ENCODE results near the gene DTD1. TPM values are rescaled to one million over a fixed set of nuclear protein-coding genes. Genes with fewer than 3 reads are reported as not detected.
A peak's percentile ranks its signal among the peaks of the same experiment; 100 is the strongest.

The DTD1 gene
- total and polyA plus RNA-seq, 2 of the 13 experiments (the other 11 are each of a cell fraction or from before 2014, with no cell fraction given), result 41.2 to 79.3 TPM

DNA sequence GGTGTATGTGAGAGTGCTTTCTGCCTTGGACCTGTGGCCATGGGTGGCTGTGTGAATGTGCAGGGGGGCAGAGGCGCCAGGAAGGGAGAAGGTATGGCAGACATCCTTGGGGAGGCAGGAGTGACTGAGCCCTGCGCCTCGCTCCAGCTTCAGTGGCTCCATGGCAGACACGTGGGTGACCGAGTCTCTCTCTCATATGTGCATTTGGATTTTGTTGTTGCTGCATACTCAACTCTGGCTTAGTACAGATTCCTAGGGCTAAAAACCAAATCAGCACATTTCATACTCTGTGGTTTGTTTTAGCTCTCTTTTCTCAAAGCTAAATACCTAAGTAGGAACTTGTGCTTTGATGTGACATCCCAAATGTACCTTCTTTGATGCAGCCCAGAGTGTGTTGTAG, 97.6 kb downstream of the DTD1 start:
- TF ChIP-seq, protein P1, sequence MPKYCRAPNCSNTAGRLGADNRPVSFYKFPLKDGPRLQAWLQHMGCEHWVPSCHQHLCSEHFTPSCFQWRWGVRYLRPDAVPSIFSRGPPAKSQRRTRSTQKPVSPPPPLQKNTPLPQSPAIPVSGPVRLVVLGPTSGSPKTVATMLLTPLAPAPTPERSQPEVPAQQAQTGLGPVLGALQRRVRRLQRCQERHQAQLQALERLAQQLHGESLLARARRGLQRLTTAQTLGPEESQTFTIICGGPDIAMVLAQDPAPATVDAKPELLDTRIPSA (CRISPR knock-in tag; IDR thresholded peaks at IDR 0.05; ENCODE audit: borderline replicate concordance), result 0 out of 2 replicates have a peak, but pooled peaks have one; percentile 42
- TF ChIP-seq, protein P2, sequence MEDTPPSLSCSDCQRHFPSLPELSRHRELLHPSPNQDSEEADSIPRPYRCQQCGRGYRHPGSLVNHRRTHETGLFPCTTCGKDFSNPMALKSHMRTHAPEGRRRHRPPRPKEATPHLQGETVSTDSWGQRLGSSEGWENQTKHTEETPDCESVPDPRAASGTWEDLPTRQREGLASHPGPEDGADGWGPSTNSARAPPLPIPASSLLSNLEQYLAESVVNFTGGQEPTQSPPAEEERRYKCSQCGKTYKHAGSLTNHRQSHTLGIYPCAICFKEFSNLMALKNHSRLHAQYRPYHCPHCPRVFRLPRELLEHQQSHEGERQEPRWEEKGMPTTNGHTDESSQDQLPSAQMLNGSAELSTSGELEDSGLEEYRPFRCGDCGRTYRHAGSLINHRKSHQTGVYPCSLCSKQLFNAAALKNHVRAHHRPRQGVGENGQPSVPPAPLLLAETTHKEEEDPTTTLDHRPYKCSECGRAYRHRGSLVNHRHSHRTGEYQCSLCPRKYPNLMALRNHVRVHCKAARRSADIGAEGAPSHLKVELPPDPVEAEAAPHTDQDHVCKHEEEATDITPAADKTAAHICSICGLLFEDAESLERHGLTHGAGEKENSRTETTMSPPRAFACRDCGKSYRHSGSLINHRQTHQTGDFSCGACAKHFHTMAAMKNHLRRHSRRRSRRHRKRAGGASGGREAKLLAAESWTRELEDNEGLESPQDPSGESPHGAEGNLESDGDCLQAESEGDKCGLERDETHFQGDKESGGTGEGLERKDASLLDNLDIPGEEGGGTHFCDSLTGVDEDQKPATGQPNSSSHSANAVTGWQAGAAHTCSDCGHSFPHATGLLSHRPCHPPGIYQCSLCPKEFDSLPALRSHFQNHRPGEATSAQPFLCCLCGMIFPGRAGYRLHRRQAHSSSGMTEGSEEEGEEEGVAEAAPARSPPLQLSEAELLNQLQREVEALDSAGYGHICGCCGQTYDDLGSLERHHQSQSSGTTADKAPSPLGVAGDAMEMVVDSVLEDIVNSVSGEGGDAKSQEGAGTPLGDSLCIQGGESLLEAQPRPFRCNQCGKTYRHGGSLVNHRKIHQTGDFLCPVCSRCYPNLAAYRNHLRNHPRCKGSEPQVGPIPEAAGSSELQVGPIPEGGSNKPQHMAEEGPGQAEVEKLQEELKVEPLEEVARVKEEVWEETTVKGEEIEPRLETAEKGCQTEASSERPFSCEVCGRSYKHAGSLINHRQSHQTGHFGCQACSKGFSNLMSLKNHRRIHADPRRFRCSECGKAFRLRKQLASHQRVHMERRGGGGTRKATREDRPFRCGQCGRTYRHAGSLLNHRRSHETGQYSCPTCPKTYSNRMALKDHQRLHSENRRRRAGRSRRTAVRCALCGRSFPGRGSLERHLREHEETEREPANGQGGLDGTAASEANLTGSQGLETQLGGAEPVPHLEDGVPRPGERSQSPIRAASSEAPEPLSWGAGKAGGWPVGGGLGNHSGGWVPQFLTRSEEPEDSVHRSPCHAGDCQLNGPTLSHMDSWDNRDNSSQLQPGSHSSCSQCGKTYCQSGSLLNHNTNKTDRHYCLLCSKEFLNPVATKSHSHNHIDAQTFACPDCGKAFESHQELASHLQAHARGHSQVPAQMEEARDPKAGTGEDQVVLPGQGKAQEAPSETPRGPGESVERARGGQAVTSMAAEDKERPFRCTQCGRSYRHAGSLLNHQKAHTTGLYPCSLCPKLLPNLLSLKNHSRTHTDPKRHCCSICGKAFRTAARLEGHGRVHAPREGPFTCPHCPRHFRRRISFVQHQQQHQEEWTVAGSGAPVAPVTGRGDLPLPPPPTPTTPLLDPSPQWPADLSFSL (CRISPR knock-in tag; IDR thresholded peaks at IDR 0.05), result no peak
- 0 out of 2 replicates have a peak, but pooled peaks have one; percentile 9 for TF ChIP-seq PHF8 (CRISPR knock-in tag; IDR thresholded peaks at IDR 0.05)
- 100% methylated on average over 5 of the region's 5 CpGs for WGBS (ENCODE audit: low lambda C conversion rate)
- Histone ChIP-seq H3K9ac (ENCODE audit: insufficient read depth, low read depth, low read length) (no peak overlapping the region), H3K27ac (ENCODE audit: extremely low read length, insufficient read depth, low read length) (no peak overlapping the region), H3K27me3 (ENCODE audit: control insufficient read depth in 1 of 2, insufficient read depth in 2 of 2, low read length in 2 of 2) (no peaks in the 10 kb centered on the region), H3K79me2 (ENCODE audit: insufficient read depth, low read length) (no peaks in the 10 kb centered on the region), H3K4me2 (ENCODE audit: low read depth, low read length) (no peak overlapping the region), H3K4me1 (ENCODE audit: insufficient read depth, low read length) (peaks cover 14% of the 10 kb centered on the region), H3K4me3 (replicated peaks in 1 of 3; ENCODE audit: insufficient read depth in 1 of 3, low read depth in 2 of 3, low read length in 3 of 3) (no peak overlapping the region), H4K20me1 (ENCODE audit: insufficient read depth, low read length) (no peaks in the 10 kb centered on the region), H3K36me3 (replicated peaks in 1 of 2; ENCODE audit: control insufficient read depth in 1 of 2, insufficient read depth in 2 of 2, low read length in 2 of 2) (no peaks in the 10 kb centered on the region), H2AFZ (ENCODE audit: low read length) (no peak overlapping the region), H3K9me3 (ENCODE audit: low read length) (no peaks in the 10 kb centered on the region)
- ChIA-PET POLR2A (no interaction called here), CTCF (ENCODE audit: low intra/inter-chr PET ratio, low total read pairs) (no interaction called here)
- in situ Hi-C loops (cut with HindIII; ENCODE audit: extremely low pct_ligation_motif_present, low pct_unique_long_range_greater_than_20kb) (no loop called here), intact Hi-C loops (cut with micrococcal nuclease; ENCODE audit: unreplicated experiment) (no loop called here)
- ATAC-seq (peak; percentile 18; the same call in 1 of the 3 replicates), DNase-seq (ENCODE audit: low spot score) (no peak), FAIRE-seq (no peak)
- no TSS peak for BruUV-seq (replicated peaks)
